VCaP (cell line): ENCODE data around the gene IQCF2.

Source experiments
- H3K27ac ChIP-seq: fragments of 450-650 bp; 2 replicates; pipeline ENCODE4 v1.5.1; 2017
- TF ChIP-seq, protein P1 (sequence below): fragments of 450-650 bp; conservative IDR thresholded peaks from 2 replicates; pipeline ENCODE4 v1.5.1; 2017; ENCODE audit warnings: mild to moderate bottlenecking, moderate library complexity

The IQCF2 gene

GRCh38 chr3:51869304-51869703 lies 7.9 kb downstream of the IQCF2 start:
- TF ChIP-seq, protein P1, sequence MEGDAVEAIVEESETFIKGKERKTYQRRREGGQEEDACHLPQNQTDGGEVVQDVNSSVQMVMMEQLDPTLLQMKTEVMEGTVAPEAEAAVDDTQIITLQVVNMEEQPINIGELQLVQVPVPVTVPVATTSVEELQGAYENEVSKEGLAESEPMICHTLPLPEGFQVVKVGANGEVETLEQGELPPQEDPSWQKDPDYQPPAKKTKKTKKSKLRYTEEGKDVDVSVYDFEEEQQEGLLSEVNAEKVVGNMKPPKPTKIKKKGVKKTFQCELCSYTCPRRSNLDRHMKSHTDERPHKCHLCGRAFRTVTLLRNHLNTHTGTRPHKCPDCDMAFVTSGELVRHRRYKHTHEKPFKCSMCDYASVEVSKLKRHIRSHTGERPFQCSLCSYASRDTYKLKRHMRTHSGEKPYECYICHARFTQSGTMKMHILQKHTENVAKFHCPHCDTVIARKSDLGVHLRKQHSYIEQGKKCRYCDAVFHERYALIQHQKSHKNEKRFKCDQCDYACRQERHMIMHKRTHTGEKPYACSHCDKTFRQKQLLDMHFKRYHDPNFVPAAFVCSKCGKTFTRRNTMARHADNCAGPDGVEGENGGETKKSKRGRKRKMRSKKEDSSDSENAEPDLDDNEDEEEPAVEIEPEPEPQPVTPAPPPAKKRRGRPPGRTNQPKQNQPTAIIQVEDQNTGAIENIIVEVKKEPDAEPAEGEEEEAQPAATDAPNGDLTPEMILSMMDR, result no peak
- no peak overlapping the region for H3K27ac ChIP-seq

DNA sequence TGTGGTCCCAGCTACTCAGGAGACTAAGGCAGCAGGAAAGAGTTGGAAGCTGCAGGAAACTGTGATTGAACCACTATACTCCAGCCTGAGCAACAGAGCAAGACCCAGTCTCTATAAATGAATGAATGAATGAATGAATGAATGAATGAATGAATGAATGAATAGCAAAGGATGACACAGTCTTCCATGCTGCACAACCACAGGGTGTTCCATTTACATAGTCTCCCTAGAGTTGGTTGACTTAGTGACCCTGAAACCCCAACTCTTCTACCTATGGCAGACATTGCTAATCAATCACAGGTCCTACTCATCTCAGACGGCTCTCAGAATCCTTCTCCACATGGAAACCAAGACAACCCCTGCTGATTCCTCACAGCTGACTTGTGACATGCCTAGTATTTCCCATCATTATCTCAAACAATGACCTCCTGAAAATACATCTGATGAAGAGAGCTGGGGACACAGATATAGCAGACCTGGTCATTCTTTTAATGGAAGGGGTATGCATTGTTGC lies 11.9 kb downstream of the IQCF2 start:
- TF ChIP-seq, protein P1, result no peak
- H3K27ac ChIP-seq, result no peak overlapping the region

GRCh38 chr3:51873876-51874275 lies 12.5 kb downstream of the IQCF2 start:
- TF ChIP-seq, protein P1, result no peak
- H3K27ac ChIP-seq, result no peak overlapping the region

DNA sequence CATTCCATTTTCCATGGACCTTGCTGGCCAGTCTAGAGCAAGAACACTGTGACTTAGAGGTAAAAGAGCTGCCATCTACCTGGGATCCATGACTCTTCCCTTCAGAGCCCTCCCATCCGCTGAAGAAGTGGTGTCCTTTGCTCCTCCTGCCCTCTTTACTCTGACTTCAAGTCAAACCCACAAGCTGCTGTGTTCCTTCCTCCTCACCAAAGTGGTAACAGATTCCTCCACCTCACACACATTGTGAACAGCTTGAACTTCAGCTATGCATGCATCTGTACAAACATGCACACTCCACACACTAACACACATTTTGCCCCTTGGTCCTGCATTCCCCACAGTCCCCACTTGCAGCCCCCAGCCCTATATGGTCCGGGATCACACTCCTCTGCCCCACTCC lies 13.0 kb downstream of the IQCF2 start:
- H3K27ac ChIP-seq, result no peak overlapping the region
- TF ChIP-seq, protein P1, result no peak

DNA sequence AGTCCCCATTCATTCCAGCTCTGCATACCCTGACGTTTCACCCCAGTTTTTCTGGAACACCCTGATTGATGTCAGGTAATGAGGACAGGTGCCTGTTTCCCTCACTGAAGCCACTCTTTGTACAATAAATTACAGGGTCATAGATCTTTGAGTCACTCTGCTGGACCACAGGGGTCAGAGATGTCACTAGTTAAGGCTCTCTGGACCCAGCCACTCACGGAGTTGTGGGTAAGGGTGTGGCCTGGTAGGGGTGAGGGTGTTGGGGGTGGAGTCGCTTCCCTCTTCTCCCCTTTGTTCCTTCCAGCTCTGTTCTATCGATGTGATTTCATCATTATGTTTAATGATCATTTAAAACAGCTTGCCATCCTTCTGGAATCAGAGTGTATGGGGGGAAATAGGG lies 13.5 kb downstream of the IQCF2 start:
- TF ChIP-seq, protein P1, result no peak

GRCh38 chr3:51875501-51875900 lies 14.1 kb downstream of the IQCF2 start, which contains the start of gene IQCF5:
Gene IQCF5 (minus strand): TSS chr3:51875601. CDS start chr3:51875531, 70 bp downstream.
- TF ChIP-seq, protein P1, result no peak
- no peak within 1 kb of the TSS for H3K27ac ChIP-seq

More for the DNA sequence above, 13.5 kb downstream of the IQCF2 start:
- no peak overlapping the region for H3K27ac ChIP-seq

GRCh38 chr3:51876186-51876585 lies 14.8 kb downstream of the IQCF2 start:
- TF ChIP-seq, protein P1, result no peak
- no peak overlapping the region for H3K27ac ChIP-seq
